GM21723 (cell line): ENCODE measurements around the gene NEK11.
"Not testable (repeated sequence)": the region's sequence is repeated elsewhere in the genome, so short reads cannot be mapped to it uniquely, and the experiment has no call there.

Source experiments
- ATAC-seq: cut with Tn5 transposase; IDR thresholded peaks from one replicate; pipeline ENCODE4 v1.9.1; 2021; ENCODE audit warnings: mild to moderate bottlenecking, moderate library complexity; ENCODE audit not compliant: unreplicated experiment

NEK11 gene

DNA sequence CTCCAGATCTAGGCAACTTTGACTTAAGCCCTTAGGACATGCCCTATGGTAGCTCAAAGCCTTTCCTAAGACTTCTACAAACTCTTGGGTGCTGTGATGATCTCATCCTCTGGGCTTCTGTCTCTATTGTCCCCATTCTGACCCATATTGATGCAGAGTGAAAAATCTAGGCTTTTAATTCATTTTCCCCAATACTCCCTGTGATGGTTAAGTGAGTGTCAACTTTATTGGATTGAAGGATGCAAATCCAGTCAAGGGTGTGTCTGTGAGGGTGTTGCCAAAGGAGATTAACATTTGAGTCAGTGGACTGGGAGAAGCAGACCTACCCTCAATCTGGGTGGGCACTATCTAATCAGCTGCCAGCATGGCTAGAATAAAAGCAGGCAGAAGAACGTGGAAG lies 257.6 kb downstream of the NEK11 start:
- no peak for ATAC-seq

DNA sequence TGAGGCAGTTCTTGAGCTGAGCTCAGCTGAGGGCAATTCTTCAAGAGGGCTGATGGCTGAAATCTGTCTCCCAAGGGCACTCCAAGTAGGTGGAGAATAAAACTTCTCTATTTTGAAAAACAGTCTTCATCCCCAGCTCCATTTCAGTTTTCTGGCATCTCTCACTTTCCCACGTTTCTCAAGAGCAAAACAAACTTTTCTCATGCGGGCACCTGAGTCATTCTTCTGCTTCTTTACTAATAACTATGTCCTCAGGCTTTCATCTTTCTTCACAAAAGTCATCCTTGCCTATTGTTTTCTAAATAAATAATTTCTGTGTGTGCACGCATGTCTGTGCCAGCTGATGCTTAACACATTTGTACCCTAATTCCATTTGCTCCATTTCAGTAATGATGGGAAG lies 258.8 kb downstream of the NEK11 start:
- no peak for ATAC-seq

DNA sequence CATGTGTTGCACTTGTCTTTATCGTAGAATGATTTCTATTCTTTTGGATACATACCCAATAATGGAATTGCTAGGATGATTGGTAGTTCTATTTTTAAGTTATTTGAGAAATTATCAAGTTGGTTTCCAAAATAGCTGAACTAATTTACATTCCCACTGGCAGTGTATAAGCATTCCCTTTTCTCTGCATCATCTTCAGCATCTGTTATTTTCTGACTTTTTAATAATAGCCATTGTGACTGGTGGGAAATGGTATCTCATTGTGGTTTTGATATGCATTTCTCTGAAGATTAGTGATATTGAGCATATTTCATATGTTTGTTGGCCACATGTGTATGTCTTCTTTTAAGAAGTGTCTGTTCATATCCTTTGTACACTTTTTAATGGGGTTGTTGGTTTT lies 273.2 kb downstream of the NEK11 start:
- ATAC-seq: no peak

DNA sequence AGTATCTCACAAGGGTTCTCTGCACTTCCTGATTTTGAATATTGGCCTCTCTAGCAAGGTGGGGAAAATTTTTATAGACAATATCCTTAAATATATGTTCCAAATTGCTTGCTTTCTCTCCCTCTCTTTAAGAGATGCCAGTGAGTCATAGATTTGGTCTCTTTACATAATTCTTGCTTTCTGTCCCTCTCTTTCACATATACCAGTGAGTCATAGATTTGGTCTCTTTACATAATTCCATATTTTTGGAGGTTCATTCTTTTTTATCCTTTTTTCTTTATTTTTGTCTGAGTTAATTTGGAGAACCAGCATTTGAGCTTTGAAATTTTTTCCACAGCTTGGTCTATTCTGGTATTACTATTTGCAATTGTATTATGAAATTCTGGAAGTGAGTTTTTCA lies 277.2 kb downstream of the NEK11 start:
- no peak for ATAC-seq

DNA sequence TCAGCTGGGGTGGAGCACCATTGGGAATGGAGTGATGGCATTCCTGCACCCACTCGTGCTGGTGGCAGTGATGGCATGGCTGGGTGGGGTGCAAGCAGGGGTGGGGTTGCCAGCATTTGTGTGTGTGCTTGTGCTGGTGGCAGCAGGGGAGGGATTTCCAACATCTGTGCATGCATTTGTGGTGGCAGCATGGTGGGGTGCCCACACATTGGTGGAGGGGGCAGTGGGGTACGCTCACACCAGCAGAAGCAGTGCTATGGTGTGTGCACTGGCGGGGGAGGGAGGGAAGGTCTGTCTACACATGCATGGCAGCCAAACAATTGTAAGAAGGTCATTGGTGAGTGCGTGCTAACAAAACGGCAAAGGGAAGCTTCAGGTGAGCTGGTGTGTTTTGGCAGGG lies 278.2 kb downstream of the NEK11 start:
- no peak for ATAC-seq

DNA sequence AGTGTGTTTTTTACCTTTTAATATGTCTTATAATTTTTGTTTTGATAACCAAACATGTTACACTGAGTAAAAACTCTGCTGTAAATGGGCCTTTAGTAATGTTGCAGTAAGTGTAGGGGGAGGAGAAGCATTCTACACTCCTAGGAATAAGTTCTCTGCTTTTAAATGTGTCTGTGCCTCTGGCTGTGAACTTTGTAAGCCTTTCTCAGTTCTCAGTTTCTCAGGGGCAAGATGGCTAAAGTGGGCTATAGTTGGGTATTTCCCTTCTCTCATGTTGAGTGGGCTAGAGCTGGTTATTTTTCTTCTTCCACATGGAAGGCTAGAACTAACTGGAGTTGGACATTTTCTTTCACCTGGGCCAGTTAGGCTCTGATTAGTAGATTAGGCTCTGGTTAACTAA lies 279.6 kb downstream of the NEK11 start:
- no peak for ATAC-seq

DNA sequence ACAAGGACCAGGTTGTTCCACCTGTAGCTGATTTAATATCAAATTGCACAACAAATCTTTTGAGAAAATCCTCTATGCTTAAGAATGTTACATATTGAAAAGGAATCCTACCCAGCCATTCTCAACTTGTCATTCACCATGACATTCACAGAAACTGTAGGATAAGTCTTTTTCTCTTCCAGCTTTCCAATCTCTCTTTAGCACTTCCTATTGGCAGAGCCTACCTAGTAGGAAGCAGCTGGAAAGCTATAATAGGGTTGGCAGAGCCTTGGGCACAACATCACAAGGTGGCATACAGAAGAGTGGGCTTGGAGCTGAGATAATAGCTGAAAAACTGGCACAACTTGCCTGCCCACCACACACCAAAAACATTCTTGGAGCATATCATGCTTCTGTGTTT lies 287.6 kb downstream of the NEK11 start:
- no peak for ATAC-seq

DNA sequence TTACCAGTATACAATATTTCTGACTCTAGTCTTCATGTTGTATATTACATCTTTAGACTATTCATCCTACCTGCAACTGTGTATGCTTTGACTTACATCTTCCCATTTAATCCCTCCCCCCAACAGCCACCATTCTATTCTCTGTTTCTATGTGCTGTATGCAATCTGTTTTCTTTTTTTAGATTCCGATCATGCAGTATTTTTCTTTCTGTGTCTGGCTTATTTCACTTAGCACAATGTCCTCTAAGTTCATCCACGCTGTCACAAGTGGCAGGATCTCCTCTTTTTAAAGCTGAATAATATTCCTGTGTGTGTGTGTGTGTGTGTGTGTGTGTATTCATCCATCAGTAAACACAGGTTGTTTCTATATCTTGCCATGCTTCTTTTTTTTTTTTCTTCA lies 288.5 kb downstream of the NEK11 start:
- no peak for ATAC-seq

DNA sequence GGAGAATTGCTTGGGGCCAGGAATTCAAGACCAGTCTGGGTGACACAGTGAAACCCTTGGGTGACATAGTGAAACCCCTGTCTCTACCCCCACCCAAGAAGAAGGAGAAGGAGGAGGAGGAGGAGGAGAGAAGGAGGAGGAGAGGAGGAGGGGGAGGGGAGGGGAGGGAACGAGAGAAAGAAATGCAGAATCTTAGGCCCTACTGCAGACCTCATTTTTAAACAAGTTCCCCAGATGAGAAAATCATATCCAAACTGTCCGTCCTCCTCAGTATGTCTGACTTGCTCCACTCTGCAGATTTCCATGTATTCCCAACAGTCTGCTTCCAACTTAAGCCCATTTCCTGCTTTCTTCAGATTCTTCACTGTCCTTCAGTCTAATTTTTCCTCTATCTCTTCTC lies 291.0 kb downstream of the NEK11 start:
- no peak for ATAC-seq

DNA sequence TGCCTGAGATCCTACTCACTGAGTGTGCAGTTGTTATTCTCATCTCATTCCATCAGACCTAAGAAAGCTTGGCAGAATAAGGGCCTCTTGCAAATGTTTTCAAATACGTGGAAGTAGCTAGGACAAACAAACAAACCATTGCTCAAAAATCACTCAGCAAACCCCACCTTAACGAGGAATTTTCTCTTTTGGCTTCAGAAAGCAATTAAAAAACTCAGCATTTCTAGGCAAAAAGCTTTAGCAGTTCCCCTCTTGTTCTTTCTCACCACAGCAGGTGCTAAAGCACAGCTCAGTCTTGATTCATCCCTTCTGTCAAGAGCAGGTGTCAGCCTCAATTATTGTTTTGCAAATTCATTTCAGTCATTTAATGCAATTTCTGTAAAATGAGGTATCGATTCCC lies 296.3 kb downstream of the NEK11 start:
- no peak for ATAC-seq

DNA sequence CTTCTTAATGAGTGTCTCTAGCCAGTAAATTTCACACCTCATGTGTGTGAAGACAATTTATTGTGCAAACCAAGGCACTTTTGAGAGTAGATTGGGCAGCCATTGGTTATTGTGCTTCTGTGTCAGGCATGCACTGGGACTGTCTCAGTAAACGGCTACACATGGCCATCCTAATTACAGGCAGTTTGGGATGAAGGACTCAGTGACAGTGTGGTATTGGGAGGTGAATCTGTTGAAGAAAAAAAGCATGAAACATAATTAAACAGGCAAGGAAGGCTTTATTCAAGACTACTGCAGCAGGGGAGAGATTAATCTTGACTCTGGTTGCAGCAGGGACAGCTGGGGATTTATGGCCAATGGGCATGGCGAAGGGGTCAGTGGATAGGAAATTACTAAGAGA lies 297.1 kb downstream of the NEK11 start:
- ATAC-seq: no peak

DNA sequence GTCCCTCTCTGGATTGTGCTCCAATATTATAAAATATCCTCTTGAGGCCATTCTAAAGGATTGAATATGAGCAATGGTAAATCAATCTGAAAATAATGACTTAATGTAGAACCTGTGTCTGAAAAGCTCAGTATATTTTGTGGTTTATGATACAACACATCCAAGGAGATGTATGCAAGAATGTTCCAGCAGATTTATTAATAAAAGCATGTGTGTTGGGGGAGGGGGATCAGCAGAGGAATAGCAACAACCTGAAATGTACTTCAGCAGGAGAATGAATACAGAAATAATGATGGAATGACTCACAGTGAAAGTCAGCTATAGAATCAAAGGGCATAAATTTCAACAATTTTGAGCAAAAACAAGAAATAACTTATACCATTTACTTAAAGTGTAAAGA lies 298.2 kb downstream of the NEK11 start:
- no peak for ATAC-seq

DNA sequence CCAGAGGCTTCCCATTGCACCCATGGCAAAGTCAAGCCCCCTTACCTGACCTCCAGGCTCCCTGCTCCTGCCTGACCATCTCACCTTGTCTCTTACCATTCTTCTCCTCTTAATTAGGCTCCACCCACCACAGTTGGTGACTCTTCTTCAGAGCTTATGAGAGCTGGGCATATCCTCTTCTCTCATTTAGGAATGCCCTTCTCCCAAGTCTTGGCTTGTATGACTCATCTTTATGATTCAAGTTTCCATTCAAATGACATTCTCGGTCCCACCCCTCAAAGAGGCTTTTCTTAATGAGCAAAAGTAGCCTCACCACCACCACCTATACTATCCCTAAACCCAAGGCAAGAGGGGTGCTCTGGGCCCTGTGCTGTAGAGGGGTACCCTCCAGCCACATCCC lies 299.6 kb downstream of the NEK11 start:
- no peak for ATAC-seq

DNA sequence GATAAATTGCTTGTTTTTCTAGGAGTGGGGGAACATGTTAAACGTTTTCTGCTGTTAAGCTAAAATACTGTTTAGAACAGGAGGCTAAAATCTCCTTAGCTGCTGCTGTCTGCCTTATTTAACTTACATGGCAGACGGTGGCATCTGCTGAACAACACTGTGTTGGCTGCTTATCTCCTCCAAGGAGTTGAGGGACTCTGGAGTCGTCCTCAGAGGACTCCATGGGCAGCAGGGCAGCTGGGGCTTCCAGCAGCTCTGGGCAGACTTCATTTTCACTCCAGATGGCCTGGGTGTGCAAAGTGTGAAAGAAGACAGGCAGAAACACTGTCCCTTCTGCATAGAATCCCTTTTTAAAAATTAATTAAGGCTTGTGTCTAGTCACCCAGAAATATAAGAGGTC lies 302.0 kb downstream of the NEK11 start:
- no peak for ATAC-seq

DNA sequence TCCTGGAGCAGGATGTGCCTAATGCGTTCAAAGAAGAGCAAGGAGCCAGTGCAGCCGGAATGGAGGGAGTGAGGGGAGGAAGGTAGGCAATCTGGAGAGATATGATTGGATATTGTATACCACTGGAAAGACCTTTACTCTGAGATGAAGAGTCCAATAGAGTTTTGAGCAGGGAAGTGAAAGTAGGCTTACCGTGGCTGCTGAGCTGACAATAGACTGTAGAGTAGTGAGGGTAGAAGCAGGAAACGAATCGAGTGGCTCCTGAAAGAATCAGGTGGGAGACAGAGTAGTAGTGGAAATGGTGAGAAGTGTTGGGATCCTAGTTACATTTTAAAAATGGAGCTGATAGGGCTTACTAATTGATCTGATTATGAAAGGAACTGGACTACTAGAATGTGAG lies 303.1 kb downstream of the NEK11 start:
- ATAC-seq: no peak

DNA sequence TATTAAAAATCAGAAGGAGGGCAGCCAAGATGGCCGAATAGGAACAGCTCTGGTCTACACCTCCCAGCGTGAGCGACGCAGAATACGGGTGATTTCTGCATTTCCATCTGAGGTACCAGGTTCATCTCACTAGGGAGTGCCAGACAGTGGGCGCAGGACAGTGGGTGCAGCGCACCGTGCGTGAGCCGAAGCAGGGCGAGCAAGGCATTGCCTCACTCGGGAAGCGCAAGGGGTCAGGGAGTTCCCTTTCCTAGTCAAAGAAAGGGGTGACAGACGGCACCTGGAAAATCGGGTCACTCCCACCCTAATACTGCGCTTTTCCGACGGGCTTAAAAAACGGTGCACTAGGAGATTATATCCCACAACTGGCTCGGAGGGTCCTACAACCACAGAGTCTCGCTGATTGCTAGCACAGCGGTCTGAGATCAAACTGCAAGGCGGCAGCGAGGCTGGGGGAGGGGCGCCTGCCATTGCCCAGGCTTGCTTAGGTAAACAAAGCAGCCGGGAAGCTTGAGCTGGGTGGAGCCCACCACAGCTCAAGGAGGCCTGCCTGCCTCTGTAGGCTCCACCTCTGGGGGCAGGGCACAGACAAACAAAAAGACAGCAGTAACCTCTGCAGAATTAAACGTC lies 304.9 kb downstream of the NEK11 start:
- not testable (repeated sequence) for ATAC-seq

DNA sequence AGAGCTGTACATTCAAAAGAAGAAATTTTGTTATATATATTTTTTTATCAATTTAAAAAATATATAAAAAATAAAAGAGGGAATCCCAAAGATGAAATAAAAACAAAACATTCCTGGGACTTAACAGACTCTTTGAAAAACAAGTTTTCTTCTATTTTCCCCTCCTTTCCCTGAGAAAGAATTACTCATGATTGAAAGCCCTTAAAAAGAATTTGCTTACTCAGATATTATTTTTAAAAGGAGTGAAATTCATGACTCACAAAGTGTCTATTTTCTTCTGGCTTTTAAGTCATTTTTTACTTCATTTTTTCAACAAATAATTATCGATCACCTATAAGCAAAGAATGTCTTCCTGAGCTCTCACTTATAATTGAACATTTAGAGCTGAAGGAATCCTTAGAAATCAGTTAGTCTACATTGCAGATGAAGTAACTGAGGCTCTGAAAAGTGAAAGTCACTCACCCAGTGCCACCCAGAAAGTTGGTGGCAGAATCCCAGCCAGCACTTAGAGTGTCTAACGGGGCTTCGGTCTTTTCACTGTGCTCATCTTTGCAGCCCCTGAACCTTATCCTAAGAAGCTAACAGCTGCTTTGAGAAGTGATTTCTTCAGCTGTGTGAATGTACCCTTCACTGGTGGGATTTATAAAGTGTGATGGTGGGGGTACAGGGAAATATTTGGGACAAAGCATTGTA lies 312.4 kb downstream of the NEK11 start:
- no peak for ATAC-seq

DNA sequence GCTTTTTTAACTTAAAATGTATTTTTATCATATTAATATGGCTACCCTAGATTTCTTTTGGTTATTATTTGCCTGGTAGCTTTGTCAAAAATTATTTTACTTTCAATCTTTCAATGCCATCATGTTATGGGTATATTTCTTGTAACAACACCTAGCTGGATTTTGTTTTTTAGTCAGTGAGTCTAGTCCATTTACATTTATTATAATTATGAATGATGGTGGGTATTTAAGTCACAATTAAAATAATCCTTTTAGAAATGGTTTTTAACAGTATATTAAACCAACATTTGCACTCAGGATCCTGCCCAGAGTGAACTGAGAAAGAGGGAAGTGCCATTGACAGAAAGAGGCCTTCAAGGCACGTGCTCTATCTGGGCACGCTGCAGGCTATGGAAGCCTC lies 315.1 kb downstream of the NEK11 start:
- ATAC-seq: no peak

DNA sequence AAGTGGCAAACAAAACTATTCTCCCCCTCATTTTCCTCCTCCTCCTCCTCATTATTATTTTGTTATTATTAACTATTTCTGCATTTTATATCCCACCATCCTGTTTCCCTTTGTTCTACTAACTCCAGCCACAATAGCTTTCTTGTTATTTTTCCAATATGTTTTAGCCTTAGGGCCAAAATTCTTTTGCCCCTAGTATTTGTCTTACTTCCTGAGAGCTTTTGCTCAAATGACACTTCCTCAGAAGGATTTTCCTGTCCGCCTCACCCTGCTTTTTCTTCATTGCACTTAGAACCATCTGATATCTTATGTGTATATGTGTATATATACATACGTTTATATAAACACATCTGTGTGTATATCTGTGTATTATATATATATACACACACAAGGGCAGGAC lies 322.2 kb downstream of the NEK11 start:
- no peak for ATAC-seq

DNA sequence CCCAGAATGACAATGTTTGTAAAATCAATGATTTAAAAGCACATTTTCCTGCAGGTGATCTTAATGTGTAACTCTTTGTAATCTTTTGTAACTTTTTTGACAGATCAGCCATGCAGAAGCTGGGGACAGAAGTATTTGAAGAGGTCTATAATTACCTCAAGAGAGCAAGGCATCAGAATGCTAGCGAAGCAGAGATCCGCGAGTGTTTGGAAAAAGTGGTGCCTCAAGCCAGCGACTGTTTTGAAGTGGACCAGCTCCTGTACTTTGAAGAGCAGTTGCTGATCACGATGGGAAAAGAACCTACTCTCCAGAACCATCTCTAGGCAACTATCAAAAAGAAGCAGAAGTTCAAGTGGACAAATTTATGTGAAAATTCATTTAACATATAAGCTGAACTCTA lies 322.8 kb downstream of the NEK11 start:
- ATAC-seq: no peak

DNA sequence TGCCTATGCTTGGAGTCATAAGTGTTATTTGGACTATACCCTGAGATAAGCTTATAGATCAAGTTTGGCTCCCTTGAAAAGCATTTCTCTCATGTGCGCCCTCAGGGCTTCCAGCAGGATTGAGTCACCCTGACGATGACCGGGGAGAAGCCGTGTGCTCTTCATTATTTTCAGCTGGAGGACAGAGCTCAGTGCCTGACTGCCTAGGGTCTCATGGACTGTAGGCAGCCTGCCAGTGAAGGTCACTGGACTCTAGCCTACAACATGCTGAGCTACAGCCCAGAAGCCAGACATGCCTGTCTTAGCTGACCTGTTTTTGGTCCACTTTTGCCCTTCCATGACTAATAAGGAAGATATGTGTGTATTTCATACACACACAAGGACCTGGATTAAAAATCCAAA lies 323.3 kb downstream of the NEK11 start:
- no peak for ATAC-seq

DNA sequence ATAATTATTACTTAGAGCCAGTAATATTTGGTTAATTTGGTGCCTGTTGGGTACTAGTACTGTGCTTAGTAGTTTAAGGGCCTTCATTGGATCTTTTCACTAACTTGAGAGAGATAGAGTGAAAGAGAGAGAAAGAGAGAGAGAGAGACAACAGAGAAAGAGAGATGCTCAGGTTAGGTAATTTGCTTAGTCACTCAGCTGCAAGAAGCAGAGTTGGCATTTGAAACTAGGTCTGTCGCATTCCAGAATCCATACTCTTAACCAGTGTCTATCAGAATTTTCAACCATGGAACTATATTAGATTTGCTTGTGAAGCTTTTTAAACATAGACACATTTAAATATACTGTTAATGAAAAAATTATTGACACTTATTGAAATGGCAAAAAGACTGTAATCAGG lies 323.8 kb downstream of the NEK11 start:
- ATAC-seq: no peak
